Nephron (organoid): ENCODE results near the gene ASB1.

Source experiments
- H3K27ac Mint-ChIP-seq, 3 experiments: 2 replicates each; pipeline ENCODE4 v1.8.0; 2020; ENCODE audit warnings: mixed read lengths in 3 of 3, mild to moderate bottlenecking in 2 of 3, moderate library complexity in 1 of 3
- H3K27me3 Mint-ChIP-seq: 2 replicates; pipeline ENCODE4 v1.8.0; 2021; ENCODE audit warnings: low read depth, mild to moderate bottlenecking, moderate library complexity, mixed read lengths
- H3K36me3 Mint-ChIP-seq: 2 replicates; pipeline ENCODE4 v1.8.0; 2020; ENCODE audit warnings: low read depth, mixed read lengths
- H3K4me1 Mint-ChIP-seq: 2 replicates; pipeline ENCODE4 v1.8.0; 2020; ENCODE audit warnings: mixed read lengths
- H3K4me3 Mint-ChIP-seq, 3 experiments: 2 replicates each; pipeline ENCODE4 v1.8.0; 2020; ENCODE audit warnings: mild to moderate bottlenecking in 3 of 3, mixed read lengths in 3 of 3, moderate library complexity in 2 of 3
- H3K9me3 Mint-ChIP-seq: 2 replicates; pipeline ENCODE4 v1.8.0; 2020; ENCODE audit warnings: mixed read lengths
- TF ChIP-seq, protein P1 (sequence below), 3 experiments: fragments of 200-600 bp; sonication (generic); IDR thresholded peaks; one replicate each; pipeline ENCODE4 v1.5.0; 2021; ENCODE audit warnings: antibody characterized with exemption in 3 of 3; ENCODE audit not compliant: unreplicated experiment in 3 of 3

The ASB1 gene

DNA sequence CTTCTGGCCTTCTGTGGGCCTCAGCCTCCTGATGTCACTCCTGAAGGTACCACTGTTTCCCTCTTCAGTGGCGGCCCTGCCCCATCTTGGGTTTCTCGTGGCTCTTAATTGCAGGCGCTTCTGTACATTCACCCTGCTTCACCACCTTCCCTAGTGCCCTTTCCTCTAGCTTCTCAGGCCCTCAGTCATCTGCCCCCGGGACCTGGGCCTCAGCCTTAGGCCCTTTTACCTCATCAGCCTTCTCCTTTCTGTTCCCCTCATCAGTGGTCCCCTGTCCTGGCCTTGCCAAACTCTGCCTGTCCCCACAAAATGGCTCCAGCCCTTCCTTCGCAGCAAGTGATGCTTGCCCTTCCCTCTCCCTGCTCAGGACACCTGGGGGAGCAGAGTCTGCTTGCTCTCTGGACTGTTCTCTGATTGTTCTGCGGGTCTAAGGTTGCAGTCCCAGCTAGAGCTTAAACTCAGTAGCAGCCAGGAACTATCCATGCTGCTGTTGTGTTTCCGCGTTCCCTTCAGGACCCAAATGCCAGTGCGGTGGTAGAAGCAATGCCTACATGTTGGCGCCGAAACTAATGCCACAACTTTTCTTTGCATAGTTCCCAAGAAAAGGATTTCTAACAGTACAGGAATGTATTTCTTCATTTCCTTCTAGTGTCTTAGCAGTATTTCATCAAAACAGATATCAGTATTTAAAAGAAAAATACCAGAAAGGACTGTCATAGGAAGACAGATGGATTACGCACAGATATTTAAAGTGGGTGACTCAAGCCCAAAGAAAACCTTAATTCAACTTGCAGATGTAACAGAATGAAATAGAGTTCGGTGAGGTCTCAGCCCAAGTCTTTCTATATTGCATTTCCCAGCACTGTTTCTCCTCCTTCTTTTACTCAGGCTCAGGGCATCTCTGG lies 7.5 kb downstream of the ASB1 start:
- Mint-ChIP-seq H3K27ac (no peak overlapping the region), H3K9me3 (peaks cover 13% of the 10 kb centered on the region), H3K36me3 (peaks cover 81% of the 10 kb centered on the region), H3K27me3 (no peaks in the 10 kb centered on the region), H3K4me3 (no peak overlapping the region), H3K4me1 (peaks cover 23% of the 10 kb centered on the region)
- TF ChIP-seq, protein P1, sequence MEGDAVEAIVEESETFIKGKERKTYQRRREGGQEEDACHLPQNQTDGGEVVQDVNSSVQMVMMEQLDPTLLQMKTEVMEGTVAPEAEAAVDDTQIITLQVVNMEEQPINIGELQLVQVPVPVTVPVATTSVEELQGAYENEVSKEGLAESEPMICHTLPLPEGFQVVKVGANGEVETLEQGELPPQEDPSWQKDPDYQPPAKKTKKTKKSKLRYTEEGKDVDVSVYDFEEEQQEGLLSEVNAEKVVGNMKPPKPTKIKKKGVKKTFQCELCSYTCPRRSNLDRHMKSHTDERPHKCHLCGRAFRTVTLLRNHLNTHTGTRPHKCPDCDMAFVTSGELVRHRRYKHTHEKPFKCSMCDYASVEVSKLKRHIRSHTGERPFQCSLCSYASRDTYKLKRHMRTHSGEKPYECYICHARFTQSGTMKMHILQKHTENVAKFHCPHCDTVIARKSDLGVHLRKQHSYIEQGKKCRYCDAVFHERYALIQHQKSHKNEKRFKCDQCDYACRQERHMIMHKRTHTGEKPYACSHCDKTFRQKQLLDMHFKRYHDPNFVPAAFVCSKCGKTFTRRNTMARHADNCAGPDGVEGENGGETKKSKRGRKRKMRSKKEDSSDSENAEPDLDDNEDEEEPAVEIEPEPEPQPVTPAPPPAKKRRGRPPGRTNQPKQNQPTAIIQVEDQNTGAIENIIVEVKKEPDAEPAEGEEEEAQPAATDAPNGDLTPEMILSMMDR (IDR thresholded peaks at IDR 0.05; ENCODE audit: unreplicated experiment in 3 of 3), result no peak

DNA sequence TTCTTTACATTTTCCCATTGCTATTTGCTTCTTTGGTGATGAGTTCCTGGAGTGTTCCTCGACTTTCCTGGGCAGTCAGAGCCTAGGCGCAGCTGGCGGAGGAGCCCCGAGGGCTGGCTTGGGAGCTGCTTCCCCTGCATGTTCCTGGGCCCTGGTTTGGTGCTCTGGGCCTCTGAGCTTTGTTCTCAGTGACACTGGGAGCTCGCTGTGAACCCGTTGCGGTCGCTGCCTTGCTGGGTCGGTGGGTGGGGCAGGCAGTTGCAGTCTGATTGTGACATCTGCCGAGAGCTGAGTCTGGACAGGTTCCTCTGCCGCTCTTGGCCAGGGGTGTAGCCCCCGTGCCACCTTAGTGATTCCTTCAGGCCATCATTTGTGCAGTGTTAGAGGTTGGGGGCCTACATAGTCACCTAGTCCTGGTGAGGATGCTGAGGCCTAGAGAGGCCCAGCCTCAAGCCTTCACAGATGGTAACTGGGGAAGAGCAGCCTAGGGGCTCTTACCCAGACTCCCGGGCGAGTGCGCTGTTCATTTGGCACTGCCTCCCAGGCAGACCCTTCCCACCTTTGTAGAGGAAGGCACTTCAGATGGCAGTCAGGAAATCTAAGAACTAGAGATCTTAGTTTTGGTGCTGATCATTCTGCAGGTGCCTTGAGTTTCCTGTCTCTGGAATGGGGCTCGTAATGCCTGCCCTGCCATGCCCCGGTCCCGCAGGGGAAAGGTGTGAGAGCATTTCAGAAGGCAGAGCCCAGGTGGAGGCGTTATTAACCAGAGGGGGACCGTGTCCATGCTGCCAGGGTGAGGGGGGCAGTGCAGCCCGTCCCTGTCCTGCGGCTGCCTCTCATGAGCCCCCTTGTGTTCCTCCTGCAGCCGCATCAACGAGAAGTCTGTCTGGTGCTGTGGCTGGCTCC lies 8.4 kb downstream of the ASB1 start:
- H3K27ac Mint-ChIP-seq, result no peak overlapping the region
- TF ChIP-seq, protein P1 (IDR thresholded peaks at IDR 0.05; ENCODE audit: unreplicated experiment in 3 of 3), result no peak
- peaks cover 30% of the 10 kb centered on the region for H3K4me1 Mint-ChIP-seq
- H3K36me3 Mint-ChIP-seq, result peaks cover 80% of the 10 kb centered on the region
- H3K4me3 Mint-ChIP-seq, result no peak overlapping the region
- H3K9me3 Mint-ChIP-seq, result peaks cover 9% of the 10 kb centered on the region
- H3K27me3 Mint-ChIP-seq, result no peaks in the 10 kb centered on the region

DNA sequence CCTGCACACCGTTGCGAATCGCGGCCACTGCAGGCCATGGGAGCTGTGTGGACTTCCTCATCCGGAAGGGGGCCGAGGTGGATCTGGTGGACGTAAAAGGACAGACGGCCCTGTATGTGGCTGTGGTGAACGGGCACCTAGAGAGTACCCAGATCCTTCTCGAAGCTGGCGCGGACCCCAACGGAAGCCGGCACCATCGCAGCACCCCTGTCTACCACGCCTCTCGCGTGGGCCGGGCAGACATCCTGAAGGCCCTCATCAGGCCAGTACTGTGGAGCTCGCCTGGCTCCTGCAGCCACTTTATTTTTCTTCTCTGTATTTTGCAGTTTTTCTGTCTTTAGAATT lies 9.0 kb downstream of the ASB1 start:
- H3K4me3 Mint-ChIP-seq, result no peak overlapping the region
- H3K27me3 Mint-ChIP-seq, result no peaks in the 10 kb centered on the region
- H3K36me3 Mint-ChIP-seq, result peaks cover 80% of the 10 kb centered on the region
- H3K9me3 Mint-ChIP-seq, result peaks cover 4% of the 10 kb centered on the region
- peaks cover 32% of the 10 kb centered on the region for H3K4me1 Mint-ChIP-seq
- no peak overlapping the region for H3K27ac Mint-ChIP-seq
- TF ChIP-seq, protein P1 (IDR thresholded peaks at IDR 0.05; ENCODE audit: unreplicated experiment in 3 of 3), result no peak

DNA sequence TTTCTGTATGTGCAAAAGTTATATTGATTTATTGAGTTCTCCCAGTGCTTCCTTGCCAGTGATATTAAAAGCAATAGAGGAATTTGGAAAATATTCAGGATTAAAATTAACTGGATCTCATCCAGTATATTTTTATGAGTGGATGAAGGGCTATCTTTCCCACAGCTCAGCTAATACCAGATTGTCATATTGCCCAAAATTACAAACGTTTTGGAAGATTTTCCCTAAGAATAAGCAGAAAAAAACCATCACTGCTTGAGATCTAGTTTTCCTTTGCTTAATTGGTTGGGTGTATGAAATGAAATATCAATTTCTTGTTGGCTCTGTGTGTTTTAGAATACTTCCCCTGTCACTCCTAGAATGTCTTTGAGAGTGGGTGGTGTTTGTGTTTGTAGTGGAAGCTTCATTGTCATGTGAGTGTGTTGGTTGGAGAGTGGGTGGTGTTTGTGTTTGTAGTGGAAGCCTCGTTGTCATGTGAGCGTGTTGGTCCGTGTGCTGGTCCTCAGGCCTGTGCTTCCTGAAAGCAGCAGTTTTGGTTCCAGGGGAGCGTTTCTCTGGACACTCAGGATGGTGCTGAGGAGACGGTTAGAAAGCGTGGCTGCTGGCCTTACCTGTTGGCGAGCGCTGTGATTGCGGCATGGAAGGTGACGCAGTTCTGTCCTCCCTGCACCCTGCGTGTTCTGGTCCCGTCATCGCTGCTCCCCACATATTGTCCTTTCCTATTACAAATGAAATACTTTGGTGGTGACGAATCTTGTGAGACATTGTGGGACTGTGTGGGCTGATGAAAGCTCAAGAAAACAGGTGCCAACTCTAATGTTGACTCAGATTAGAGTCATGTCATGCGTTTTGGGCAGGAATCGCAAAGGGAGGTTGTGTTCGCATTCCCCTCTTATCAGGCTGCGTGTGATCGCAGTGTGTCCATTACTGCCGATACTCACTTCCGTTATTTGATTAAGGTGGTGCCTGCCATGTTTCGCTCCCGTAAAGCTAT lies 12.4 kb downstream of the ASB1 start:
- Mint-ChIP-seq H3K9me3 (no peaks in the 10 kb centered on the region), H3K27me3 (no peaks in the 10 kb centered on the region), H3K4me1 (peaks cover 43% of the 10 kb centered on the region), H3K36me3 (peaks cover 60% of the 10 kb centered on the region), H3K27ac (peak overlapping the region; percentile 23 to 73 (median 53)), H3K4me3 (peak overlapping the region in 1 of 3 experiments; percentile 34)
- TF ChIP-seq, protein P1 (IDR thresholded peaks at IDR 0.05; ENCODE audit: unreplicated experiment in 3 of 3), result no peak

DNA sequence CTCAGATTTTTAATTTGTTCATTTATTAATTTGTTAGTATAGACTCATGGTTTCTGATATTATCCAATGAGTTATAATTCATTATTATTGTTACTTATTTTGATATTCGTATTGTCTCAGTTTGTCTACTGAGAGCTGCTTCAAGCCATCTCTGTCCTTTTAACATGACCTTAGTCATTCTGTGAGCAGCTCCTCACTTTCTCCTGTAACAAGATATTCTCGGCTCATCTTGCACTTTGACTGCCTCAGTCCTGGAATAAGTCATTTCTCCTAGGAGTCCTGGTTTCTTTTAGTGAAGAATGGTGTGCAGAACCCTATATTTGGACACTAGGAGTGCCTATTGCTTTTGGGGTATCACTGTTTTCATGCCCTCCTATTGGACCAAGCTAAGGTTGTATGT lies 13.2 kb downstream of the ASB1 start:
- H3K27me3 Mint-ChIP-seq, result no peaks in the 10 kb centered on the region
- peaks cover 43% of the 10 kb centered on the region for H3K4me1 Mint-ChIP-seq
- peaks cover 61% of the 10 kb centered on the region for H3K36me3 Mint-ChIP-seq
- no peak overlapping the region for H3K4me3 Mint-ChIP-seq
- TF ChIP-seq, protein P1 (IDR thresholded peaks at IDR 0.05; ENCODE audit: unreplicated experiment in 3 of 3), result no peak
- peak overlapping the region in 1 of 3 experiments; percentile 37 for H3K27ac Mint-ChIP-seq
- H3K9me3 Mint-ChIP-seq, result no peaks in the 10 kb centered on the region
